OCI-LY1 (cell line): Measurements from ENCODE around the gene VWCE.

Source experiments
- CTCF ChIP-seq: fragments of 200-600 bp; sonication (generic), shearing (Covaris generic); IDR thresholded peaks from 2 replicates; pipeline ENCODE4 v1.5.1; 2017; ENCODE audit warnings: mild to moderate bottlenecking, antibody characterized with exemption, low read length, moderate library complexity, mixed read lengths
- EZH2 ChIP-seq: fragments of 200-600 bp; sonication (generic), shearing (Covaris generic); IDR thresholded peaks from 2 replicates; pipeline ENCODE4 v1.8.0; 2017; ENCODE audit warnings: borderline replicate concordance, mixed run types, mild to moderate bottlenecking, antibody characterized with exemption, low read length, moderate library complexity, mixed read lengths

DNA sequence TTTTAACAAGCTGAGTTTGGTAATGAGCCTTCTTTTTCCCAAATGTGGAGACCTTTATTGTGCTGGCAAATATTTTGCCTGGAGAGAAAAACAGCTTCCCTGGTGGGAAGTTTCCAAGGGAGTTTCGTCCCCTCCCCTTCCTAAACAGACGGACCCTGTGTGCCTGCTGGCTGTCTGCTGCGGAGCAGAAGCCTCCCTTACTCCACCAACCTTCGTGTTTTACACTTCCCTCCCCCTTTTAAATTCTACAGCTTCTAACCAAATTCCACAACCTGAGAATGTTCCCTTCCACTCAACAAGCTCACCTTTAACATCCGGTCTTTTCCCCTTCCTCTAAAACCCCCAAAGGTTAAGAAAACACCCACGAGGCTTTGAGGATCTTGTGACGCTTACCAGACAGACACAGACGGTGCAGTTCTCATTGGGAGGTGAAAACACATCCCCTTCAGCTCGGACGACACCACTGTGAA lies 17.1 kb downstream of the VWCE start:
- no peak for TF ChIP-seq CTCF
- no peak for TF ChIP-seq EZH2
